ENCODE data around the gene GRIN2A.

GRIN2A gene

DNA sequence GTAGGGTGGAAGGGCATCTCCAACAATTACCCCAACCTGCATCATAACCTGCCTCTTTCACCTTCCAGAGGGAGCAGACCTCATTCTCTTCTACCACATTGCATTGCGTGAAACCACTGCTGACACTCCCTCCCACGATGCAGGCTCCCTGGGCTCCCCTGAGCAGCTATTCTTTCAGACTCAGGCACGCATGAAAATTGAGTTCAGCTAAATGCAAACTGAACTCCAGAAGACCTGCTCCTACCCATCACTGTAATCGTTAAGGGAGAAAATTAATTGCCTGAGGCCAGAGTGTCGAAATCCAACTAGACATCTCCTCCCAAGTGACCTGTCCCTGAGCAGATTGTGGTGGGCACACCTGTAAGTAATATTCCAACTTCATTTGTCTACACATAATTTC lies 186.0 kb downstream of the GRIN2A start:
- ChIA-PET CTCF (interaction anchor here (0.8 to 1.8 kb wide), 4 partner anchors 9 to 19 kb away, joined by 3 to 6 read pairs (median 3); no protein-coding TSS in a partner anchor), POLR2A (no interaction called here)
- DNase-seq (ENCODE audit: extremely low spot score), result no peak
- TF ChIP-seq, protein P1, sequence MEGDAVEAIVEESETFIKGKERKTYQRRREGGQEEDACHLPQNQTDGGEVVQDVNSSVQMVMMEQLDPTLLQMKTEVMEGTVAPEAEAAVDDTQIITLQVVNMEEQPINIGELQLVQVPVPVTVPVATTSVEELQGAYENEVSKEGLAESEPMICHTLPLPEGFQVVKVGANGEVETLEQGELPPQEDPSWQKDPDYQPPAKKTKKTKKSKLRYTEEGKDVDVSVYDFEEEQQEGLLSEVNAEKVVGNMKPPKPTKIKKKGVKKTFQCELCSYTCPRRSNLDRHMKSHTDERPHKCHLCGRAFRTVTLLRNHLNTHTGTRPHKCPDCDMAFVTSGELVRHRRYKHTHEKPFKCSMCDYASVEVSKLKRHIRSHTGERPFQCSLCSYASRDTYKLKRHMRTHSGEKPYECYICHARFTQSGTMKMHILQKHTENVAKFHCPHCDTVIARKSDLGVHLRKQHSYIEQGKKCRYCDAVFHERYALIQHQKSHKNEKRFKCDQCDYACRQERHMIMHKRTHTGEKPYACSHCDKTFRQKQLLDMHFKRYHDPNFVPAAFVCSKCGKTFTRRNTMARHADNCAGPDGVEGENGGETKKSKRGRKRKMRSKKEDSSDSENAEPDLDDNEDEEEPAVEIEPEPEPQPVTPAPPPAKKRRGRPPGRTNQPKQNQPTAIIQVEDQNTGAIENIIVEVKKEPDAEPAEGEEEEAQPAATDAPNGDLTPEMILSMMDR (IDR thresholded peaks at IDR 0.05; ENCODE audit: control extremely low read depth, extremely low read depth, low read depth, missing control alignments), result no peak

GRCh38 chr16:9992441-9992840 lies 189.8 kb downstream of the GRIN2A start:
- ChIA-PET POLR2A (no interaction called here), CTCF (no interaction called here)
- TF ChIP-seq, protein P1 (IDR thresholded peaks at IDR 0.05; ENCODE audit: control extremely low read depth, extremely low read depth, low read depth, missing control alignments), result no peak
- no peak for DNase-seq (ENCODE audit: extremely low spot score)

- TF ChIP-seq, protein P1 (IDR thresholded peaks at IDR 0.05; ENCODE audit: control extremely low read depth, extremely low read depth, low read depth, missing control alignments), result no peak
- ChIA-PET CTCF (no interaction called here), POLR2A (no interaction called here)
- DNase-seq (ENCODE audit: extremely low spot score), result no peak
Observed at GRCh38 chr16:9980981-9981380, 201.2 kb downstream of the GRIN2A start.

DNA sequence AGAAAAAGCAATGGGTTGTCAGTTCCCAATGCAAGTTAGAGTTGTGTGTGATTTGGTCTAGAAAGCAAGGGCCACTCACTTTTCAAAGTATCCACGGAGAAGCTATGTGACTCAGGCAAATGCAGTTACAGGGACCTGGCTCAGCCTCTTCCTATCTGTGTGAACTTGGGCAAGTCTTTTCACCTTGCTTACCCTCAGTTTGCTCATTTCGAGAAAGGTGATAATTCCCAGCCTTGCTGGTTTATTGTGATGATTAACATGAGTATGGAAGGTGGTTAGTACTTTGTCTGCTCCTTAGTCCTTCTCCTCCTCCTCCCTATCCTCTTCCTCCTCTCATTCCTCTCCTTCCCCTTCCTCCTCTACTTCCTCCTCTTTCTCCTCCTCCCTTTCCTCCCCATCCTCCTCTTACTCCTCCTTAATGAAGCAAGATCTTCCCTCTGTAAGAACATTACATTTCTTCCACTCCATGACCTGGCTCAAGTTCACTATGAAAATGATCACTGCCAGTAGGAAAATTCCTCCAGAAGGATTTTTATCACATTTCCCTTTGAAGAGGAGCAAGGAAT lies 204.0 kb downstream of the GRIN2A start:
- no peak for DNase-seq (ENCODE audit: extremely low spot score)
- TF ChIP-seq, protein P1 (IDR thresholded peaks at IDR 0.05; ENCODE audit: control extremely low read depth, extremely low read depth, low read depth, missing control alignments), result no peak
- ChIA-PET CTCF (interaction anchor here (1.3 kb wide), 1 partner anchor 13 kb away, joined by 3 read pairs; no protein-coding TSS in a partner anchor), POLR2A (no interaction called here)

- TF ChIP-seq, protein P1 (IDR thresholded peaks at IDR 0.05; ENCODE audit: control extremely low read depth, extremely low read depth, low read depth, missing control alignments), result no peak
- DNase-seq (ENCODE audit: extremely low spot score), result no peak
- ChIA-PET CTCF (interaction anchor here (1.3 to 1.5 kb wide), 2 partner anchors 14 to 19 kb away, joined by 3 read pairs; no protein-coding TSS in a partner anchor), POLR2A (no interaction called here)
Observed at GRCh38 chr16:9977333-9977897, 204.8 kb downstream of the GRIN2A start.

GRCh38 chr16:9976601-9977000 lies 205.6 kb downstream of the GRIN2A start:
- TF ChIP-seq, protein P1 (IDR thresholded peaks at IDR 0.05; ENCODE audit: control extremely low read depth, extremely low read depth, low read depth, missing control alignments), result no peak
- CTCF ChIA-PET, result interaction anchor here (1.5 kb wide), 1 partner anchor 20 kb away, joined by 3 read pairs; no protein-coding TSS in a partner anchor
- DNase-seq (ENCODE audit: extremely low spot score), result no peak
- POLR2A ChIA-PET, result no interaction called here
